SK-N-SH (cell line): ENCODE data around the gene MAPKAPK3. TPM values are rescaled to one million over a fixed set of nuclear protein-coding genes. Genes with fewer than 3 reads are reported as not detected.

ENCODE experiments used
- CTCF ChIA-PET: fragments of 300-600, 350-600 bp; formaldehyde crosslinking; extraction: SDS; loops from one replicate; lab custom pipeline; 2021; lab: Yijun Ruan, JAX
- POLR2A ChIA-PET: fragments of 350-600 bp; sonication (Branson Sonifier 250); formaldehyde crosslinking; extraction: SDS; loops from one replicate; lab custom pipeline; 2020; ENCODE audit warnings: antibody characterized with exemption, inconsistent platforms; lab: Yijun Ruan, JAX
- DNase-seq: peaks from one replicate; pipeline ENCODE4 v3.0.0; 2012
- H2AFZ ChIP-seq: fragments of 200-600 bp; sonication (generic); 2 replicates; pipeline ENCODE4 v1.8.1; 2016; ENCODE audit warnings: antibody characterized with exemption, mild to moderate bottlenecking, low read depth
- H3F3A ChIP-seq: fragments of 200-600 bp; sonication (generic); replicated peaks from 2 replicates; pipeline ENCODE3; 2016; ENCODE audit warnings: antibody characterized with exemption, mild to moderate bottlenecking; ENCODE audit not compliant: insufficient read depth
- H3K27ac ChIP-seq, 2 experiments: fragments of 200-500 bp in 1 of 2; fragments of 200-600 bp in 1 of 2; sonication (Bioruptor generic) in 1 of 2; sonication (generic), shearing (Covaris generic) in 1 of 2; 2 replicates each; pipeline versions ENCODE4 v1.5.1 to v1.6.1; 2014 to 2016; ENCODE audit warnings: low read depth in 2 of 2, inconsistent platforms in 1 of 2, low read length in 1 of 2, mild to moderate bottlenecking in 1 of 2, mixed read lengths in 1 of 2
- H3K27me3 ChIP-seq: fragments of 200-600 bp; sonication (generic), shearing (Covaris generic); 2 replicates; pipeline ENCODE4 v1.6.1; 2016; ENCODE audit warnings: mixed run types; ENCODE audit not compliant: insufficient read depth
- H3K36me3 ChIP-seq, 2 experiments: fragments of 200-500 bp in 1 of 2; fragments of 200-600 bp in 1 of 2; sonication (Bioruptor generic) in 1 of 2; sonication (generic) in 1 of 2; replicated peaks in 1 of 2; 2 replicates each; pipeline versions ENCODE3 to v1.5.1; 2014 to 2016; ENCODE audit warnings: low read length in 1 of 2, mild to moderate bottlenecking in 1 of 2; ENCODE audit not compliant: insufficient read depth in 2 of 2, control insufficient read depth in 1 of 2
- H3K4me1 ChIP-seq, 2 experiments: fragments of 200-500 bp in 1 of 2; fragments of 200-600 bp in 1 of 2; sonication (Bioruptor generic) in 1 of 2; sonication (generic), shearing (Covaris generic) in 1 of 2; 2 replicates each; pipeline versions ENCODE4 v1.5.1 to v1.6.1; 2014 to 2016; ENCODE audit warnings: low read depth in 1 of 2, low read length in 1 of 2, mixed run types in 1 of 2; ENCODE audit not compliant: insufficient read depth in 2 of 2, control insufficient read depth in 1 of 2
- H3K4me2 ChIP-seq: fragments of 200-600 bp; sonication (generic), shearing (Covaris generic); 2 replicates; pipeline ENCODE4 v1.6.1; 2017; ENCODE audit warnings: mixed run types
- H3K4me3 ChIP-seq, 2 experiments: fragments of 200-500 bp in 1 of 2; fragments of 200-600 bp in 1 of 2; sonication (Bioruptor generic) in 1 of 2; sonication (generic), shearing (Covaris generic) in 1 of 2; 2 replicates each; pipeline versions ENCODE4 v1.5.1 to v1.8.1; 2014 to 2016; ENCODE audit warnings: low read depth in 2 of 2, inconsistent platforms in 1 of 2, low read length in 1 of 2, mild to moderate bottlenecking in 1 of 2, mixed read lengths in 1 of 2, moderate library complexity in 1 of 2
- H3K79me2 ChIP-seq: fragments of 200-600 bp; sonication (generic); 2 replicates; pipeline ENCODE4 v1.8.1; 2017; ENCODE audit warnings: mild to moderate bottlenecking; ENCODE audit not compliant: insufficient read depth
- H3K9ac ChIP-seq: fragments of 200-600 bp; sonication (generic); 2 replicates; pipeline ENCODE4 v1.6.1; 2017; ENCODE audit warnings: mixed run types
- H3K9me2 ChIP-seq: fragments of 200-600 bp; sonication (generic); 2 replicates; pipeline ENCODE4 v1.6.1; 2017; ENCODE audit warnings: mixed run types
- H3K9me3 ChIP-seq: fragments of 200-600 bp; sonication (generic); 2 replicates; pipeline ENCODE4 v1.6.1; 2017; ENCODE audit warnings: mixed run types, mild to moderate bottlenecking, moderate library complexity
- H4K20me1 ChIP-seq: fragments of 200-600 bp; sonication (generic); 2 replicates; pipeline ENCODE4 v1.6.1; 2017; ENCODE audit warnings: mild to moderate bottlenecking, mixed run types; ENCODE audit not compliant: insufficient read depth
- CHD2 ChIP-seq: fragments of 150-350 bp; IDR thresholded peaks from 2 replicates; pipeline ENCODE4 v1.6.1; 2018; ENCODE audit warnings: low read length; ENCODE audit not compliant: partially characterized antibody
- CTCF ChIP-seq: fragments of 200-600 bp; sonication (generic); IDR thresholded peaks from 2 replicates; pipeline ENCODE4 v1.6.1; 2017; ENCODE audit warnings: antibody characterized with exemption, mild to moderate bottlenecking, moderate library complexity
- FOXJ3 ChIP-seq: sonication (generic); formaldehyde crosslinking; IDR thresholded peaks from 2 replicates; pipeline ENCODE4 v1.5.1; 2020; ENCODE audit warnings: mild to moderate bottlenecking, missing genetic modification reagents
- FOXM1 ChIP-seq: IDR thresholded peaks from 2 replicates; pipeline ENCODE4 v1.4.0; 2012; ENCODE audit warnings: low read depth, mild to moderate bottlenecking
- GATA2 ChIP-seq: sonication (generic); formaldehyde crosslinking; IDR thresholded peaks from 2 replicates; pipeline ENCODE4 v1.5.0; 2020; ENCODE audit warnings: mild to moderate bottlenecking, missing genetic modification reagents
- IRF3 ChIP-seq: fragments of 150-350 bp; IDR thresholded peaks from 2 replicates; pipeline ENCODE4 v1.6.1; 2016; ENCODE audit warnings: mild to moderate bottlenecking, low read depth, low read length
- NFIC ChIP-seq: IDR thresholded peaks from 2 replicates; pipeline ENCODE4 v1.4.0; 2012; ENCODE audit warnings: borderline replicate concordance
- NRF1 ChIP-seq: IDR thresholded peaks from 2 replicates; pipeline ENCODE4 v1.6.1; 2012; ENCODE audit warnings: low read depth, mild to moderate bottlenecking, low read length
- PBX3 ChIP-seq: IDR thresholded peaks from 2 replicates; pipeline ENCODE4; 2012
- POLR2AphosphoS5 ChIP-seq: IDR thresholded peaks from 2 replicates; pipeline ENCODE4 v1.6.1; 2012; ENCODE audit warnings: low read depth, low read length
- RCOR1 ChIP-seq: fragments of 150-350 bp; IDR thresholded peaks from 2 replicates; pipeline ENCODE4 v1.6.1; 2017; ENCODE audit warnings: antibody characterized with exemption, low read length
- RFX5 ChIP-seq: IDR thresholded peaks from 2 replicates; pipeline ENCODE4 v1.6.1; 2012; ENCODE audit warnings: mild to moderate bottlenecking, improper control_type of control experiment, low read length
- SMC3 ChIP-seq: IDR thresholded peaks from 2 replicates; pipeline ENCODE4 v1.6.1; 2012; ENCODE audit warnings: low read depth, low read length, improper control_type of control experiment
- TAF1 ChIP-seq: IDR thresholded peaks from 2 replicates; pipeline ENCODE4 v1.6.1; 2012; ENCODE audit warnings: low read depth, mild to moderate bottlenecking, low read length, moderate library complexity, borderline replicate concordance
- USF1 ChIP-seq: IDR thresholded peaks from 2 replicates; pipeline ENCODE4 v1.4.0; 2012; ENCODE audit warnings: low read depth, borderline replicate concordance
- ZBTB33 ChIP-seq: IDR thresholded peaks from 2 replicates; pipeline ENCODE4 v1.4.0; 2012; ENCODE audit warnings: low read depth, borderline replicate concordance
- whole genome bisulfite sequencing: methylation state at CpG from one replicate; pipeline ENCODE4 v1.1.6; 2017; ENCODE audit warnings: low lambda C conversion rate; 5-methylcytosine and 5-hydroxymethylcytosine counted together
- polyA plus RNA-seq, 3 experiments: library from polyadenylated mRNA; depleted of rRNA; stranded (reverse); fragments of >200 nt; gene quantifications; 2 replicates each; pipeline ENCODE4 v1.2.3, GENCODE V29; 2012

The MAPKAPK3 gene
- polyA plus RNA-seq, 1 of the 3 experiments (the other 2 are of a cell fraction) = 29.4 TPM

GRCh38 chr3:50575372-50575771 is 41.6 kb upstream of the MAPKAPK3 start:
- Histone ChIP-seq H3K36me3 (peaks cover 8 to 27% of the 10 kb centered on the region in 2 experiments), H4K20me1 (no peaks in the 10 kb centered on the region), H3K27ac (no peak overlapping the region), H3K9me2 (no peaks in the 10 kb centered on the region), H3K4me3 (no peak overlapping the region), H3K79me2 (no peaks in the 10 kb centered on the region), H2AFZ (no peak overlapping the region), H3K4me1 (peaks cover 0 to 3% of the 10 kb centered on the region in 2 experiments; a peak in 1 of 4 replicates), H3F3A (no peaks in the 10 kb centered on the region), H3K9ac (no peak overlapping the region), H3K4me2 (no peak overlapping the region), H3K9me3 (no peaks in the 10 kb centered on the region), H3K27me3 (no peaks in the 10 kb centered on the region)
- TF ChIP-seq TAF1 (no peak), USF1 (no peak)
- CTCF ChIA-PET = interaction anchor here (1.1 to 31.2 kb wide), 3 partner anchors 11 to 34 kb away, joined by 3 to 648 read pairs (median 5); partner anchors contain the start of genes CISH and MAPKAPK3
- POLR2A ChIA-PET = interaction anchor here (1.5 kb wide), 1 partner anchor 36 kb away, joined by 3 read pairs; the partner anchor contains the start of gene CISH
- WGBS = 89% methylated on average over 6 of the region's 6 CpGs
- no peak for DNase-seq

GRCh38 chr3:50577348-50577747 is 39.6 kb upstream of the MAPKAPK3 start:
- Histone ChIP-seq H3K9ac (no peak overlapping the region), H3K27ac (no peak overlapping the region), H3K79me2 (no peaks in the 10 kb centered on the region), H3K27me3 (no peaks in the 10 kb centered on the region), H3K9me2 (no peaks in the 10 kb centered on the region), H3F3A (no peaks in the 10 kb centered on the region), H3K4me2 (no peak overlapping the region), H3K9me3 (no peaks in the 10 kb centered on the region), H4K20me1 (no peaks in the 10 kb centered on the region), H3K4me1 (no peaks in the 10 kb centered on the region), H2AFZ (no peak overlapping the region), H3K36me3 (peaks cover 8 to 29% of the 10 kb centered on the region in 2 experiments), H3K4me3 (no peak overlapping the region)
- TF ChIP-seq CHD2 = no peak
- TF ChIP-seq ZBTB33 = no peak
- no peak for TF ChIP-seq USF1
- no peak for TF ChIP-seq POLR2AphosphoS5
- TF ChIP-seq CTCF = no peak
- TF ChIP-seq IRF3 = no peak
- TF ChIP-seq NRF1 = no peak
- no peak for TF ChIP-seq RCOR1
- no peak for TF ChIP-seq PBX3
- no peak for TF ChIP-seq GATA2
- no peak for TF ChIP-seq RFX5
- TF ChIP-seq FOXM1 = no peak
- no peak for TF ChIP-seq SMC3
- no peak for TF ChIP-seq FOXJ3 (CRISPR knock-in tag)
- TF ChIP-seq NFIC = no peak
- 100% methylated on average over 2 of the region's 2 CpGs for WGBS
- DNase-seq = no peak
- ChIA-PET POLR2A (interaction anchor here (0.5 kb wide), 1 partner anchor 11 kb away, joined by 4 read pairs; no protein-coding TSS in a partner anchor), CTCF (interaction anchor here (1.5 to 31.2 kb wide), 2 partner anchors 32 to 35 kb away, joined by 6 to 648 read pairs; partner anchors contain the start of genes CISH and MAPKAPK3)
